K562 (cell line): ENCODE results near the gene CUL9. TPM values are rescaled to one million over a fixed set of nuclear protein-coding genes. Genes with fewer than 3 reads are reported as not detected.

Experiments
- ATAC-seq: fragments of 200-7000 bp; cut with Tn5 transposase; 3 replicates; pipeline ENCODE4 v1.9.1; 2020; ENCODE audit warnings: moderate library complexity
- BruUV-seq: library from RNA; stranded (reverse); fragments of 400-500 nt; replicated peaks from 2 replicates; lab custom pipeline; 2021; lab: Mats Ljungman, UMichigan
- CTCF ChIA-PET: fragments of 300-600 bp; formaldehyde crosslinking; extraction: SDS; loops from one replicate; lab custom pipeline; 2021; ENCODE audit warnings: low intra/inter-chr PET ratio; lab: Yijun Ruan, JAX
- POLR2A ChIA-PET: fragments of 300-600, 350-650 bp; sonication (Branson Sonifier 250); formaldehyde crosslinking; extraction: SDS; loops from one replicate; lab custom pipeline; 2021; ENCODE audit warnings: antibody characterized with exemption, inconsistent platforms; lab: Yijun Ruan, JAX
- DNase-seq, 4 experiments: peaks; one replicate each; pipeline versions ENCODE4 v3.0.0 to v3.0.0-alpha.2; 2011 to 2018; ENCODE audit warnings: low spot score in 3 of 4, mixed read lengths in 3 of 4; ENCODE audit errors: extremely low read depth in 1 of 4
- FAIRE-seq: peaks from 2 replicates; lab custom pipeline; 2011; peaks lifted over from hg19 to GRCh38; lab: Jason Lieb, UNC
- H2AFZ ChIP-seq: 2 replicates; pipeline ENCODE4 v1.6.0; 2011; ENCODE audit warnings: low read depth, low read length, control low read depth, inconsistent platforms
- H3K27ac ChIP-seq: fragments of 200-600 bp; 3 replicates; pipeline ENCODE4 v1.8.0; 2011; ENCODE audit warnings: low read depth, mild to moderate bottlenecking, control low read depth, inconsistent platforms, low read length, moderate library complexity, mixed read lengths; ENCODE audit errors: extremely low read depth
- H3K27me3 ChIP-seq, 2 experiments: fragments of 300-600 bp in 1 of 2; 2 replicates in 1 of 2; 3 replicates in 1 of 2; pipeline versions ENCODE4 v1.6.0 to v1.8.0; 2011; ENCODE audit warnings: inconsistent platforms in 2 of 2, low read length in 2 of 2, mild to moderate bottlenecking in 1 of 2, mixed read lengths in 1 of 2, moderate library complexity in 1 of 2; ENCODE audit not compliant: control insufficient read depth in 2 of 2, insufficient read depth in 2 of 2
- H3K36me3 ChIP-seq: fragments of 300-600 bp; 3 replicates; pipeline ENCODE4 v1.8.0; 2011; ENCODE audit warnings: mild to moderate bottlenecking, low read length, inconsistent platforms; ENCODE audit not compliant: control insufficient read depth, insufficient read depth
- H3K4me1 ChIP-seq, 2 experiments: fragments of 200-600 bp in 1 of 2; replicated peaks in 1 of 2; 2 replicates in 1 of 2; 3 replicates in 1 of 2; pipeline versions ENCODE4 v1.5.1 to v1.8.0; 2011; ENCODE audit warnings: inconsistent platforms in 2 of 2, low read length in 2 of 2, mild to moderate bottlenecking in 1 of 2, mixed read lengths in 1 of 2, moderate library complexity in 1 of 2; ENCODE audit not compliant: control insufficient read depth in 2 of 2, insufficient read depth in 2 of 2
- H3K4me2 ChIP-seq: 2 replicates; pipeline ENCODE4 v1.6.1; 2011; ENCODE audit warnings: low read length, control low read depth, inconsistent platforms, mixed read lengths; ENCODE audit not compliant: insufficient read depth
- H3K4me3 ChIP-seq: fragments of 200-600 bp; sonication (generic), shearing (Covaris generic); 2 replicates; pipeline ENCODE4 v1.5.1; 2016; ENCODE audit warnings: control low read depth, inconsistent platforms
- H3K79me2 ChIP-seq: fragments of 200-600 bp; 3 replicates; pipeline ENCODE4 v1.8.0; 2011; ENCODE audit warnings: low read length, inconsistent platforms; ENCODE audit not compliant: control insufficient read depth, insufficient read depth
- H3K9ac ChIP-seq, 2 experiments: 2 replicates each; pipeline versions ENCODE4 v1.6.0 to v1.6.1; 2011; ENCODE audit warnings: low read depth in 2 of 2, low read length in 2 of 2, control low read depth in 1 of 2, inconsistent platforms in 1 of 2, mild to moderate bottlenecking in 1 of 2, mixed read lengths in 1 of 2; ENCODE audit not compliant: insufficient read depth in 1 of 2
- H3K9me1 ChIP-seq: one replicate; pipeline ENCODE4 v1.6.0; 2011; ENCODE audit warnings: inconsistent platforms, mild to moderate bottlenecking, low read length, moderate library complexity; ENCODE audit not compliant: control insufficient read depth, insufficient read depth
- H3K9me3 ChIP-seq: replicated peaks from 2 replicates; pipeline ENCODE4 v1.5.1; 2011; ENCODE audit warnings: low read depth, low read length, inconsistent platforms; ENCODE audit not compliant: control insufficient read depth, insufficient read depth
- H4K20me1 ChIP-seq: replicated peaks from 2 replicates; pipeline ENCODE4 v1.6.1; 2011; ENCODE audit warnings: low read length, inconsistent platforms, mixed read lengths; ENCODE audit not compliant: control insufficient read depth, insufficient read depth
- BHLHE40 ChIP-seq: IDR thresholded peaks from 2 replicates; pipeline ENCODE4 v1.6.1; 2011; ENCODE audit warnings: low read length, improper control_type of control experiment
- MAZ ChIP-seq, 2 experiments: fragments of 450-650 bp in 1 of 2; sonication (generic) in 1 of 2; formaldehyde crosslinking; IDR thresholded peaks in 1 of 2; conservative IDR thresholded peaks in 1 of 2; 2 replicates each; pipeline versions ENCODE4 v1.4.0 to v1.5.0; 2020; ENCODE audit warnings: mild to moderate bottlenecking in 1 of 2, missing genetic modification reagents in 1 of 2
- NR1H2 ChIP-seq: sonication (generic); formaldehyde crosslinking; IDR thresholded peaks from 2 replicates; pipeline ENCODE4 v1.4.0; 2020; ENCODE audit warnings: mild to moderate bottlenecking, missing genetic modification reagents
- RBM22 ChIP-seq: fragments of 200-400 bp; formaldehyde crosslinking; IDR thresholded peaks from 2 replicates; pipeline ENCODE4 v1.6.1; 2018; ENCODE audit warnings: low read length, low read depth; ENCODE audit not compliant: poor library complexity, severe bottlenecking
- WGBS: fragments of 100-300 bp; shearing (Covaris generic); methylation state at CpG from one replicate; pipeline ENCODE4 v1.1.6; 2016; ENCODE audit warnings: low coverage, mixed read lengths; ENCODE audit not compliant: insufficient coverage; ENCODE audit errors: missing lambda C conversion rate; 5-methylcytosine and 5-hydroxymethylcytosine counted together
- in situ Hi-C: fragments of 300-500 bp; cut with MboI; formaldehyde crosslinking; loops from 4 replicates; pipeline ENCODE4 v1.15.0; 2018; ENCODE audit warnings: inconsistent platforms, mixed read lengths
- intact Hi-C: fragments of 100-400 bp; cut with micrococcal nuclease; formaldehyde crosslinking; loops from 2 replicates; pipeline ENCODE4 v1.14.2; 2022
- polyA plus RNA-seq, 8 experiments: library from polyadenylated mRNA; depleted of rRNA in 4 of 8; stranded (reverse) in 5 of 8; unstranded in 3 of 8; fragments of >200 nt; fragmentation: Nextera tagmentation in 2 of 8; fragmentation: Illumina TruSeq in 1 of 8; extraction: Ambion mirVana in 2 of 8; extraction: Trizol in 1 of 8; gene quantifications; 2 replicates each; pipeline versions ENCODE4 v1.2.1 to v1.2.3, GENCODE V29; 2011 to 2014; ENCODE audit warnings: inconsistent platforms in 1 of 8, missing spikeins in 1 of 8
- total RNA-seq, 7 experiments: library from RNA; depleted of rRNA in 6 of 7; stranded (reverse); fragments of >200 nt in 6 of 7; fragmentation: Illumina TruSeq in 2 of 7; extraction: Trizol in 2 of 7; gene quantifications; 2 replicates each; pipeline versions ENCODE4 v1.2.1 to v1.2.3, GENCODE V29; 2011 to 2021; ENCODE audit warnings: low replicate concordance in 1 of 7

CUL9 gene
- total and polyA plus RNA-seq, 9 of the 15 experiments (the other 6 are each of a cell fraction or from before 2014, with no cell fraction given) = 0.50 to 20.7 (median 6.6) TPM

GRCh38 chr6:43143235-43144128 lies 38.5 kb upstream of the CUL9 start (continued):
- TF ChIP-seq RBM22 (no peak), NR1H2 (CRISPR knock-in tag) (no peak)

GRCh38 chr6:43144879-43145278 lies 37.1 kb upstream of the CUL9 start:
- Histone ChIP-seq H3K36me3 (no peaks in the 10 kb centered on the region), H3K27ac (no peak overlapping the region), H3K9me3 (no peaks in the 10 kb centered on the region), H2AFZ (no peak overlapping the region), H3K9me1 (no peaks in the 10 kb centered on the region), H3K4me3 (no peak overlapping the region), H3K9ac (peak overlapping the region in 1 of 2 experiments; percentile 80; a peak in 2 of 4 replicates), H3K4me2 (no peak overlapping the region), H3K79me2 (no peaks in the 10 kb centered on the region), H4K20me1 (no peaks in the 10 kb centered on the region), H3K4me1 (peaks cover 5 to 21% of the 10 kb centered on the region in 2 experiments; a peak in 4 of 5 replicates), H3K27me3 (no peaks in the 10 kb centered on the region; a peak in 1 of 5 replicates)
- ChIA-PET POLR2A (interaction anchor here (0.6 to 2.4 kb wide), 5 partner anchors 11 to 128 kb away, joined by 3 to 10 read pairs (median 3); partner anchors contain the start of genes KLC4 and MRPL2), CTCF (interaction anchor here (0.6 kb wide), 1 partner anchor 477 kb away, joined by 3 read pairs; no protein-coding TSS in a partner anchor)
- no peak for FAIRE-seq
- WGBS = 51% methylated on average over 6 of the region's 6 CpGs
- intact Hi-C loops (loop anchor here (5.0 kb wide), 1 partner anchor 187 kb away; no protein-coding TSS in a partner anchor), in situ Hi-C loops (loop anchor here (5.0 kb wide), 1 partner anchor 238 kb away; no protein-coding TSS in a partner anchor)
- peak; percentile 33; the same call in 1 of the 2 replicates for TF ChIP-seq BHLHE40
- TF ChIP-seq MAZ (CRISPR knock-in tag; conservative IDR thresholded peaks at IDR 0.05 in 1 of 2, IDR thresholded peaks at IDR 0.05 in 1 of 2) = no peak
- BruUV-seq = no TSS peak
- no peak for ATAC-seq
- DNase-seq = peak in 2 of 4 experiments; percentile 55 to 60
